Measurements from ENCODE around the gene ARHGEF4.

DNA sequence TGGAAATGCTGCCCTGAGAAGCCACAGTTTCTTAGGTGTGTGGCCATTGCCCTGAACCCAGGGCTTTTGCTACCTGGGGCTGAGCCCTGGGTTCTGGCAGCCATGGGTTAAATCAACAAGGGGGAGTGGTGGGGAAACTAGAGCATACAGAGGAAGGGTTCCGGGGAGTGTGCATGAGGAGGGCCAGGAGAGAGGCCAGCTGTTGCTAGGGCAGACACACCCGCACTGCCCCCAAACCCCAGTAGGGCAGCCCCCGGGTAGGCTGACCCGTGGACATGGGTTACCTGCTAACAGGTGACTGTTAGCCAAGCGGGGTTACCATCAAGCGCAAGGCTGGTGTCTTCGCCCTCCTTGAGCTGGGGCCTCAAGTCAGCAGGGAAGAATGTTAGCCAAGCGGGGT, 14.8 kb upstream of the ARHGEF4 start:
- TF ChIP-seq, protein P1, sequence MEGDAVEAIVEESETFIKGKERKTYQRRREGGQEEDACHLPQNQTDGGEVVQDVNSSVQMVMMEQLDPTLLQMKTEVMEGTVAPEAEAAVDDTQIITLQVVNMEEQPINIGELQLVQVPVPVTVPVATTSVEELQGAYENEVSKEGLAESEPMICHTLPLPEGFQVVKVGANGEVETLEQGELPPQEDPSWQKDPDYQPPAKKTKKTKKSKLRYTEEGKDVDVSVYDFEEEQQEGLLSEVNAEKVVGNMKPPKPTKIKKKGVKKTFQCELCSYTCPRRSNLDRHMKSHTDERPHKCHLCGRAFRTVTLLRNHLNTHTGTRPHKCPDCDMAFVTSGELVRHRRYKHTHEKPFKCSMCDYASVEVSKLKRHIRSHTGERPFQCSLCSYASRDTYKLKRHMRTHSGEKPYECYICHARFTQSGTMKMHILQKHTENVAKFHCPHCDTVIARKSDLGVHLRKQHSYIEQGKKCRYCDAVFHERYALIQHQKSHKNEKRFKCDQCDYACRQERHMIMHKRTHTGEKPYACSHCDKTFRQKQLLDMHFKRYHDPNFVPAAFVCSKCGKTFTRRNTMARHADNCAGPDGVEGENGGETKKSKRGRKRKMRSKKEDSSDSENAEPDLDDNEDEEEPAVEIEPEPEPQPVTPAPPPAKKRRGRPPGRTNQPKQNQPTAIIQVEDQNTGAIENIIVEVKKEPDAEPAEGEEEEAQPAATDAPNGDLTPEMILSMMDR (conservative IDR thresholded peaks at IDR 0.05; ENCODE audit: low read length) = no peak
- no peak for TF ChIP-seq EZH2phosphoT487 (IDR thresholded peaks at IDR 0.05; ENCODE audit: borderline replicate concordance)

All from Loucy (cell line).